Hepatocyte (in vitro differentiated cells): ENCODE data around the gene SLAMF7.
"Not testable (repeated sequence)": the region's sequence is repeated elsewhere in the genome, so short reads cannot be mapped to it uniquely, and the experiment has no call there.

Experiments
- EZH2 ChIP-seq: fragments of 200-600 bp; sonication (generic); IDR thresholded peaks from 2 replicates; pipeline ENCODE4 v1.6.1; 2016; ENCODE audit warnings: antibody characterized with exemption, mild to moderate bottlenecking, borderline replicate concordance
- EZH2phosphoT487 ChIP-seq: fragments of 200-600 bp; sonication (generic); IDR thresholded peaks from one replicate; pipeline ENCODE4 v1.6.1; 2018; ENCODE audit warnings: antibody characterized with exemption, mild to moderate bottlenecking, low read depth, moderate library complexity; ENCODE audit not compliant: unreplicated experiment, severe bottlenecking
- TF ChIP-seq, protein P1 (sequence below): fragments of 200-600 bp; sonication (generic); IDR thresholded peaks from 2 replicates; pipeline ENCODE4 v1.5.1; 2016; ENCODE audit warnings: antibody characterized with exemption, mild to moderate bottlenecking; ENCODE audit not compliant: poor library complexity

DNA sequence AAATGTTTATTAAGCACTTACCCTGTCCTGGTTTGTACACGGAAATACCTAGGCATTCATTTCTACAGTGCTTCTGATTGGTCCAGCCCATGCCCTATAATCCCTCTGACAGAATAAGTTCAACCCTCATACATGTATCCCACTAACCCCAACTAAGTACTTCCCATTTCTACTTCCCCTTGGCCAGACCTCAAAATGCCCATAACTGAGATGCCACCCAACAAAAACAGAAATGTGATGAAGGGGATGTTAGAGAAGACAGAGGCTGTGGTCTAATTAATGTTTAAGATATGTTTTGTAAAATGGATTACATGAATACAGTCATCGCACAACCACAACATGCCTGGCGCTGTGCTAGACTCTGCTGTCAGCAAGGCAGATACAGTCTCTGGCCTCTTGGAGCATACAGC lies 33.8 kb upstream of the SLAMF7 start:
- TF ChIP-seq, protein P1, sequence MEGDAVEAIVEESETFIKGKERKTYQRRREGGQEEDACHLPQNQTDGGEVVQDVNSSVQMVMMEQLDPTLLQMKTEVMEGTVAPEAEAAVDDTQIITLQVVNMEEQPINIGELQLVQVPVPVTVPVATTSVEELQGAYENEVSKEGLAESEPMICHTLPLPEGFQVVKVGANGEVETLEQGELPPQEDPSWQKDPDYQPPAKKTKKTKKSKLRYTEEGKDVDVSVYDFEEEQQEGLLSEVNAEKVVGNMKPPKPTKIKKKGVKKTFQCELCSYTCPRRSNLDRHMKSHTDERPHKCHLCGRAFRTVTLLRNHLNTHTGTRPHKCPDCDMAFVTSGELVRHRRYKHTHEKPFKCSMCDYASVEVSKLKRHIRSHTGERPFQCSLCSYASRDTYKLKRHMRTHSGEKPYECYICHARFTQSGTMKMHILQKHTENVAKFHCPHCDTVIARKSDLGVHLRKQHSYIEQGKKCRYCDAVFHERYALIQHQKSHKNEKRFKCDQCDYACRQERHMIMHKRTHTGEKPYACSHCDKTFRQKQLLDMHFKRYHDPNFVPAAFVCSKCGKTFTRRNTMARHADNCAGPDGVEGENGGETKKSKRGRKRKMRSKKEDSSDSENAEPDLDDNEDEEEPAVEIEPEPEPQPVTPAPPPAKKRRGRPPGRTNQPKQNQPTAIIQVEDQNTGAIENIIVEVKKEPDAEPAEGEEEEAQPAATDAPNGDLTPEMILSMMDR, result not testable (repeated sequence)
- TF ChIP-seq EZH2, EZH2phosphoT487: not testable (repeated sequence)
